HCT116 (cell line): ENCODE results near the gene KIF5A. TPM values are rescaled to one million over a fixed set of nuclear protein-coding genes. Genes with fewer than 3 reads are reported as not detected.

ENCODE experiments used
- ATAC-seq: fragments of 200-7000 bp; cut with Tn5 transposase; 2 replicates; pipeline ENCODE4 v1.9.1; 2020; ENCODE audit warnings: mild to moderate bottlenecking, moderate library complexity
- BruUV-seq: library from RNA; stranded (reverse); fragments of 400-500 nt; replicated peaks from 2 replicates; lab custom pipeline; 2021; lab: Mats Ljungman, UMichigan
- CTCF ChIA-PET: fragments of 300-600 bp; sonication (Branson Sonifier 250); formaldehyde crosslinking; loops from one replicate; lab custom pipeline; 2021; ENCODE audit warnings: antibody characterized with exemption; lab: Charles Lee
- POLR2A ChIA-PET: fragments of 300-600, 350-600 bp; sonication (Branson Sonifier 250); formaldehyde crosslinking; loops from one replicate; lab custom pipeline; 2021; ENCODE audit warnings: antibody characterized with exemption; lab: Charles Lee
- RAD21 ChIA-PET, 2 experiments: fragments of 300-600 bp; sonication (Branson Sonifier 250); formaldehyde crosslinking; loops; one replicate each; lab custom pipeline; 2023; ENCODE audit warnings: low total read pairs in 2 of 2; ENCODE audit not compliant: uncharacterized antibody in 2 of 2, unreplicated experiment in 2 of 2, low non-redundant PET in 1 of 2; lab: Charles Lee
- DNase-seq: peaks from one replicate; pipeline ENCODE4 v3.0.0-alpha.2; 2010; ENCODE audit warnings: low read depth, low spot score
- H2AFZ ChIP-seq: fragments of 200-600 bp; shearing (Covaris generic), sonication (generic); 2 replicates; pipeline ENCODE4 v1.6.1; 2017; ENCODE audit warnings: low read depth, mixed run types, mixed read lengths, antibody characterized with exemption, low read length; ENCODE audit not compliant: poor library complexity, severe bottlenecking
- H3K27ac ChIP-seq: 2 replicates; pipeline ENCODE4 v1.5.1; 2012; ENCODE audit warnings: low read depth, low read length
- H3K27me3 ChIP-seq: fragments of 200-600 bp; sonication (generic); 2 replicates; pipeline ENCODE4 v1.6.1; 2016; ENCODE audit warnings: mixed run types, low read length, mixed read lengths; ENCODE audit not compliant: insufficient read depth
- H3K36me3 ChIP-seq, 2 experiments: fragments of 200-500 bp in 1 of 2; fragments of 200-600 bp in 1 of 2; sonication (Bioruptor generic) in 1 of 2; sonication (generic) in 1 of 2; 2 replicates each; pipeline versions ENCODE4 v1.5.1 to v1.6.1; 2014 to 2016; ENCODE audit warnings: low read length in 2 of 2, inconsistent platforms in 1 of 2, mixed read lengths in 1 of 2, mixed run types in 1 of 2; ENCODE audit not compliant: insufficient read depth in 2 of 2, control insufficient read depth in 1 of 2
- H3K4me1 ChIP-seq, 2 experiments: fragments of 200-600 bp in 1 of 2; sonication (generic) in 1 of 2; 2 replicates each; pipeline versions ENCODE4 v1.5.1 to v1.6.1; 2012 to 2017; ENCODE audit warnings: low read length in 2 of 2, inconsistent platforms in 1 of 2, mild to moderate bottlenecking in 1 of 2, mixed read lengths in 1 of 2, mixed run types in 1 of 2, moderate library complexity in 1 of 2; ENCODE audit not compliant: insufficient read depth in 2 of 2, control insufficient read depth in 1 of 2
- H3K4me2 ChIP-seq: fragments of 200-600 bp; sonication (generic); 2 replicates; pipeline ENCODE4 v1.6.1; 2017; ENCODE audit warnings: mixed run types, low read length, mixed read lengths
- H3K4me3 ChIP-seq, 2 experiments: fragments of 200-600 bp in 1 of 2; sonication (generic) in 1 of 2; replicated peaks in 1 of 2; 2 replicates each; pipeline ENCODE4 v1.5.1; 2011 to 2016; ENCODE audit warnings: low read length in 2 of 2, control low read depth in 1 of 2, low read depth in 1 of 2, mild to moderate bottlenecking in 1 of 2, mixed read lengths in 1 of 2, mixed run types in 1 of 2
- H3K79me2 ChIP-seq: fragments of 200-600 bp; sonication (generic); 2 replicates; pipeline ENCODE4 v1.6.1; 2017; ENCODE audit warnings: mild to moderate bottlenecking, mixed run types, low read length, moderate library complexity, mixed read lengths; ENCODE audit not compliant: insufficient read depth
- H3K9ac ChIP-seq: fragments of 200-600 bp; sonication (generic); 2 replicates; pipeline ENCODE4 v1.6.1; 2016; ENCODE audit warnings: low read length, mixed read lengths
- H3K9me2 ChIP-seq: fragments of 200-600 bp; sonication (generic), shearing (Covaris generic); 2 replicates; pipeline ENCODE4 v1.6.1; 2017; ENCODE audit warnings: mixed run types, mild to moderate bottlenecking, moderate library complexity; ENCODE audit not compliant: insufficient read depth
- H3K9me3 ChIP-seq, 2 experiments: fragments of 200-500 bp in 1 of 2; fragments of 200-600 bp in 1 of 2; sonication (Bioruptor generic) in 1 of 2; sonication (generic) in 1 of 2; 2 replicates each; pipeline ENCODE4 v1.6.1; 2014 to 2017; ENCODE audit warnings: low read length in 2 of 2, mixed read lengths in 2 of 2, inconsistent platforms in 1 of 2, low read depth in 1 of 2, mild to moderate bottlenecking in 1 of 2, mixed run types in 1 of 2, moderate library complexity in 1 of 2; ENCODE audit not compliant: control insufficient read depth in 1 of 2, insufficient read depth in 1 of 2
- H4K20me1 ChIP-seq: fragments of 200-600 bp; sonication (generic), shearing (Covaris generic); 2 replicates; pipeline ENCODE4 v1.6.1; 2017; ENCODE audit warnings: mixed run types, mild to moderate bottlenecking, moderate library complexity; ENCODE audit not compliant: insufficient read depth
- ATF3 ChIP-seq: IDR thresholded peaks from 2 replicates; pipeline ENCODE4 v1.6.1; 2012
- CEBPB ChIP-seq: IDR thresholded peaks from 2 replicates; pipeline ENCODE4 v1.6.1; 2012; ENCODE audit warnings: low read depth
- CTCF ChIP-seq, 3 experiments: fragments of 200-600 bp in 1 of 3; sonication (generic) in 1 of 3; IDR thresholded peaks in 2 of 3; conservative IDR thresholded peaks in 1 of 3; 2 replicates each; pipeline ENCODE4 v1.5.1; 2012 to 2017; ENCODE audit warnings: low read depth in 2 of 3, low read length in 2 of 3, antibody characterized with exemption in 1 of 3, borderline replicate concordance in 1 of 3, control low read depth in 1 of 3, mild to moderate bottlenecking in 1 of 3, mixed read lengths in 1 of 3, mixed run types in 1 of 3, moderate library complexity in 1 of 3; ENCODE audit not compliant: insufficient read depth in 1 of 3
- EZH2 ChIP-seq: fragments of 200-600 bp; sonication (generic); IDR thresholded peaks from 2 replicates; pipeline ENCODE4 v1.6.1; 2017; ENCODE audit warnings: antibody characterized with exemption, mixed run types
- EZH2phosphoT487 ChIP-seq: fragments of 200-600 bp; IDR thresholded peaks from 2 replicates; pipeline ENCODE4 v1.6.1; 2018; ENCODE audit warnings: antibody characterized with exemption, borderline replicate concordance
- FOSL1 ChIP-seq: IDR thresholded peaks from 2 replicates; pipeline ENCODE4 v1.6.1; 2012; ENCODE audit warnings: low read depth
- JUND ChIP-seq: IDR thresholded peaks from 2 replicates; pipeline ENCODE4 v1.6.1; 2012
- MAX ChIP-seq: IDR thresholded peaks from 2 replicates; pipeline ENCODE4 v1.6.1; 2012
- POLR2A ChIP-seq: IDR thresholded peaks from 2 replicates; pipeline ENCODE4 v1.7.0; 2011; ENCODE audit warnings: borderline replicate concordance; ENCODE audit not compliant: insufficient read depth, insufficient read length; ENCODE audit errors: extremely low read depth
- POLR2AphosphoS5 ChIP-seq: IDR thresholded peaks from 2 replicates; pipeline ENCODE4 v1.6.1; 2011; ENCODE audit warnings: mild to moderate bottlenecking, low read depth, low read length, moderate library complexity
- REST ChIP-seq: IDR thresholded peaks from 2 replicates; pipeline ENCODE4 v1.6.1; 2012; ENCODE audit warnings: low read depth
- SIN3A ChIP-seq: IDR thresholded peaks from 2 replicates; pipeline ENCODE4 v1.6.1; 2012; ENCODE audit warnings: low read depth
- SP1 ChIP-seq: IDR thresholded peaks from 2 replicates; pipeline ENCODE4 v1.6.1; 2012; ENCODE audit warnings: low read depth
- SRF ChIP-seq: IDR thresholded peaks from 2 replicates; pipeline ENCODE4 v1.6.1; 2012; ENCODE audit warnings: low read depth
- TCF7L2 ChIP-seq: IDR thresholded peaks from 2 replicates; pipeline ENCODE4 v1.7.0; 2011; ENCODE audit warnings: borderline replicate concordance, inconsistent platforms; ENCODE audit not compliant: insufficient read depth, insufficient read length; ENCODE audit errors: extremely low read depth
- YY1 ChIP-seq: IDR thresholded peaks from 2 replicates; pipeline ENCODE4 v1.6.1; 2011; ENCODE audit warnings: low read length, low read depth, moderate library complexity, mild to moderate bottlenecking; ENCODE audit not compliant: insufficient replicate concordance; ENCODE audit errors: extremely low read depth
- ZBTB33 ChIP-seq: IDR thresholded peaks from 2 replicates; pipeline ENCODE4 v1.6.1; 2011; ENCODE audit warnings: mild to moderate bottlenecking, low read length, moderate library complexity; ENCODE audit not compliant: insufficient replicate concordance; ENCODE audit errors: extremely low read depth
- ZFX ChIP-seq: fragments of 450-650 bp; IDR thresholded peaks from 2 replicates; pipeline ENCODE4 v1.6.1; 2017
- intact Hi-C: fragments of 100-400 bp; cut with micrococcal nuclease; formaldehyde crosslinking; loops from 2 replicates; pipeline ENCODE4 v1.10.0; 2022
- total RNA-seq: library from RNA; stranded (reverse); gene quantifications from one replicate; pipeline ENCODE4 v1.2.1, GENCODE V29; 2021; ENCODE audit not compliant: unreplicated experiment

Gene KIF5A
- total RNA-seq, 1 experiment from 2014 or later: 5.2 TPM

GRCh38 chr12:57511588-57512325 is 38.1 kb upstream of the KIF5A start:
- Histone ChIP-seq H2AFZ (no peak overlapping the region), H3K4me2 (no peak overlapping the region), H3K27ac (no peak overlapping the region), H3K36me3 (peaks cover 41 to 47% of the 10 kb centered on the region in 2 experiments; a peak in 3 of 4 replicates), H3K4me3 (no peak overlapping the region), H3K27me3 (no peaks in the 10 kb centered on the region), H3K9ac (no peak overlapping the region), H4K20me1 (no peaks in the 10 kb centered on the region), H3K4me1 (no peaks in the 10 kb centered on the region), H3K9me3 (no peaks in the 10 kb centered on the region), H3K79me2 (peaks cover 10% of the 10 kb centered on the region; the same call in 1 of the 2 replicates)
- ChIA-PET CTCF (no interaction called here), RAD21 (no interaction called here), POLR2A (interaction anchor here (2.1 kb wide), 1 partner anchor 8 kb away, joined by 7 read pairs; the partner anchor contains the start of gene DDIT3)
- DNase-seq (no peak), ATAC-seq (no peak)
- intact Hi-C loops: no loop called here
- TF ChIP-seq ATF3 (no peak), CTCF (IDR thresholded peaks at IDR 0.05 in 2 of 3, conservative IDR thresholded peaks at IDR 0.05 in 1 of 3; ENCODE audit: borderline replicate concordance in 1 of 3, insufficient read depth in 1 of 3, low read depth in 2 of 3, low read length in 2 of 3) (no peak), YY1 (no peak), ZBTB33 (no peak), SP1 (no peak), SIN3A (no peak), EZH2 (no peak), MAX (no peak), EZH2phosphoT487 (no peak), SRF (no peak), CEBPB (no peak), ZFX (no peak), JUND (no peak), TCF7L2 (no peak), FOSL1 (no peak), POLR2AphosphoS5 (no peak), REST (no peak), POLR2A (no peak)
- TF ChIP-seq, all 23 proteins: peak for 0
- H3K9me2 ChIP-seq: no peaks in the 10 kb centered on the region
- no TSS peak for BruUV-seq
